ENCODE data around the gene PTCD1.

PTCD1 gene

DNA sequence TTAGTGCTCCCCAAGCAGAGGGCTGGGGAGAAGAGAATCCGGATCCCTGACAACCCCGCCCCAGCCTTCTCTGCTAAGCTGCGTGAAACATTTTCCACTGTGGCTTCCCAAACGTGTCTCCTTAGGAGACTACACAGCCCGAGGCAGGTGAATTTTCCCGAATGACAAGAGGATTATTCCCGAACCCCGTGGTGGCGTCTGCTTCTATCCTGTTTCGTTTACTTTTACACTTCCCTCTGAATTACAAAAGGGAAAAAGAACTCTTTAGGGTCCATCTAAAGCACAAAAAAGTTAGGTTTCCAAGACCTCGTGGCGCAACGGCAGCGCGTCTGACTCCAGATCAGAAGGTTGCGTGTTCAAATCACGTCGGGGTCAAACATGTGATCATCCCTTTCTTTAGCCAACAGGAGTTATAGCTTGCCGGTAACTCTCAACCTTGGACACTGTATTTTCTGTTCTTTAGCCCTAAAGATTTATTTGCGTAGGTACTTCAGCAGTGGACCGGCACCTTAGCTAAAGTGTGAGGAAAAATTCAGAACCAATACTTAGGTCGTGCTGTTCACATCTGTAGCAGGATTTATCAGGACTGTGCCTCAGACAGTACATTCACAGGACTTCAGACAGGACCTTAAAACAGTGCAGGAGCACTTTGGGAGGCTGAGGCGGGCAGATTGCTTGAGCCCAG, 30.9 kb upstream of the PTCD1 start:
- no peak for TF ChIP-seq ZFX (IDR thresholded peaks at IDR 0.05)
- TF ChIP-seq, protein P1, sequence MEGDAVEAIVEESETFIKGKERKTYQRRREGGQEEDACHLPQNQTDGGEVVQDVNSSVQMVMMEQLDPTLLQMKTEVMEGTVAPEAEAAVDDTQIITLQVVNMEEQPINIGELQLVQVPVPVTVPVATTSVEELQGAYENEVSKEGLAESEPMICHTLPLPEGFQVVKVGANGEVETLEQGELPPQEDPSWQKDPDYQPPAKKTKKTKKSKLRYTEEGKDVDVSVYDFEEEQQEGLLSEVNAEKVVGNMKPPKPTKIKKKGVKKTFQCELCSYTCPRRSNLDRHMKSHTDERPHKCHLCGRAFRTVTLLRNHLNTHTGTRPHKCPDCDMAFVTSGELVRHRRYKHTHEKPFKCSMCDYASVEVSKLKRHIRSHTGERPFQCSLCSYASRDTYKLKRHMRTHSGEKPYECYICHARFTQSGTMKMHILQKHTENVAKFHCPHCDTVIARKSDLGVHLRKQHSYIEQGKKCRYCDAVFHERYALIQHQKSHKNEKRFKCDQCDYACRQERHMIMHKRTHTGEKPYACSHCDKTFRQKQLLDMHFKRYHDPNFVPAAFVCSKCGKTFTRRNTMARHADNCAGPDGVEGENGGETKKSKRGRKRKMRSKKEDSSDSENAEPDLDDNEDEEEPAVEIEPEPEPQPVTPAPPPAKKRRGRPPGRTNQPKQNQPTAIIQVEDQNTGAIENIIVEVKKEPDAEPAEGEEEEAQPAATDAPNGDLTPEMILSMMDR (conservative IDR thresholded peaks at IDR 0.05), result no peak
- no peak overlapping the region for H3K27ac ChIP-seq

DNA sequence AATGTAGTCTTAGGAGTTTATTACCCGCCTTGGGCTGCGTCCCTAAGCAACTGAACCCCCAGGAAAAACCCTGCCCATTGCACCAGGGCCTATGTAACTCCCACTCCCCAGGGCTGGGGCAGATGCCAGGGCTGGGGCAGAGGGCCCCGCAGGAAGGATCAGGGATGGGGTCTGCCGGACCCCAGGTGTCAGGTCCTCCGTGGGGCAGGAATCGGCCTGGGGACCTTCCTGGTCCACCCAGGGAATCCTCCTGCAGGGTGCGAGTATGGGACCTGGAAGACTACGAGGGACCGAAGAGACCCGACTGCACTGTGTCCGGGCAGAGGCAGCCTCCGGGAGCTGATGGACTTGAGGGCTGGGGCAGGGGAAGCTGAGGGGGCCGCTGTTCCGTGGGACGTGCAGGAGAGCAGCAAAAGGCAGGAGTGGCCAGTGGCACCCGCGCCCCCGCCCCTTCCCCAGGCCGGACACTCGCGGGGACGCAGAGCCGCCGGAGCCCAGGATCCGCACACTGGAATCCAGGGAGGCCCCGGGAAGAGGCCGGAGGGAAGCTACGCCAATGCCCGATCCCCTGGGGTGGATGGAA, 29.8 kb upstream of the PTCD1 start:
- H3K27ac ChIP-seq, result no peak overlapping the region
- TF ChIP-seq, protein P1 (conservative IDR thresholded peaks at IDR 0.05), result no peak
- no peak for TF ChIP-seq ZFX (IDR thresholded peaks at IDR 0.05)

- TF ChIP-seq ZFX (IDR thresholded peaks at IDR 0.05), result no peak
- TF ChIP-seq, protein P1 (conservative IDR thresholded peaks at IDR 0.05), result no peak
- peak overlapping the region; percentile 98 for H3K27ac ChIP-seq
These were observed 26.8 kb upstream of the PTCD1 start for GRCh38 chr7:99465421-99465768.

DNA sequence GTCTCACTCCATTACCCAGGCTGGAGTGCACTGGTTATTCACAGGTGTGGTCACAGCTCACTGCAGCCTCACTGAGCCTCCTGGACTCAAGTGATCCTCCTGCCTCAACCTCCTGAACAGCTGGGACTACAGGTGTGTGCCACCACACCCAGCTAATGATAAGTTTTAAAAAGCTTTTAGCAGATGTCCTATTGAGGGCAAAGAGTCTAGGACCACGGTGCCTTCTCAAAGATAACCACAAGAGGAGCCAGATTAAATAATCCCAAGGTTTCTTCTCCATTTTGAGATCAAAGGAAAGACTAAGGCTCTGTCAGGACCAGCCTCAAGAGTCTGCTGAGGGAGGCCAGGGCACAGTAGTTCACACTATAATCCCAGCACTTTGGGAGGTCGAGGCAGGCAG, 22.6 kb upstream of the PTCD1 start:
- TF ChIP-seq, protein P1 (conservative IDR thresholded peaks at IDR 0.05), result no peak
- no peak for TF ChIP-seq ZFX (IDR thresholded peaks at IDR 0.05)
- H3K27ac ChIP-seq, result no peak overlapping the region

- no peak overlapping the region for H3K27ac ChIP-seq
These were observed 22.1 kb upstream of the PTCD1 start for GRCh38 chr7:99460651-99461050.

GRCh38 chr7:99459087-99459486, 20.5 kb upstream of the PTCD1 start:
- TF ChIP-seq, protein P1 (conservative IDR thresholded peaks at IDR 0.05), result no peak; the same call in 1 of the 2 replicates
- TF ChIP-seq ZFX (IDR thresholded peaks at IDR 0.05), result no peak
- H3K27ac ChIP-seq, result no peak overlapping the region

More at GRCh38 chr7:99460651-99461050, 22.1 kb upstream of the PTCD1 start:
- TF ChIP-seq ZFX (IDR thresholded peaks at IDR 0.05), result no peak
- TF ChIP-seq, protein P1 (conservative IDR thresholded peaks at IDR 0.05), result no peak

DNA sequence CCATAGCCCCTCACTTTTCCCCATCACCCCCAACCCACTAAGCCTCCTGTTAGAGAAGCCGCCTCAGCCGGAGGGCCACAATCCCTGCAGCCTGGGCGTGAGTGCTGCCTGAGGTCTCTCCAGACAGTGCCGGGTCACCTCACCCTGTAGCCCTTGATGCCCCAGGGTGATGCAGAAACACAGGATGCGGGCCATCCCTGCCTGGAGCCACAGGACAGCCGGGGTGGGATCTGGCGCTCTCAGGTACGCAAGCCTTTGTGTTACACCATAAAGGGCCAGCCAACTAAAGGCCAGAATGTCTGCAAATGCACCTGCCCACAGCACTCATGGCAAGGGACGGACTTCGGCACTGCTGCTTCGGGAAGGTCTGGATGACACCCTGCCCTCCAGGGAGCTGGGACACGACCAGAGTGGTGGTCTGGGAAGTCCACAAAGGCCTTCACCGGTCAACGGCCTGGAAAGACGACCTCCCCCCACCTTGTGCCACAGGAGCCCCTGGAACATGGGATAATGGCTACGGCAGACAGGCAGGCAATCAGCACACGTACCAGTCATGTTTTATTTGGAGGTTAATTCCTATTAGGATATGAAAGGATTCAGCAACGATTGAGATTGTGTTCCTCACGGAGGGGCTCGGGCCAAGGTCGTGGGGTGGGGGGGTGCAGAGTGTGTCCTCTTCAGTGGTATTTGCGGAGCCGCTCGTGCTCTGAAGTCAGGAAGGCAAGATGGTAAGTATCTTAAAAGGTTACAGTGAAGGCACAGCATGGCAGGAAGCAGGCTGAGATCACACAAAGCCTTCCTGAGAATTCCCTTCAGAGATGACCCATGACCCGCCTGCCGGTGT, 19.3 kb upstream of the PTCD1 start:
- no peak for TF ChIP-seq ZFX (IDR thresholded peaks at IDR 0.05)
- TF ChIP-seq, protein P1 (conservative IDR thresholded peaks at IDR 0.05), result no peak
- H3K27ac ChIP-seq, result no peak overlapping the region

Data from C4-2B (cell line).